C4-2B (cell line): ENCODE results near the gene B4GALT6.

Experiments
- ZFX ChIP-seq: fragments of 450-650 bp; IDR thresholded peaks from 2 replicates; pipeline ENCODE4 v1.6.1; 2017
- TF ChIP-seq, protein P1 (sequence below): fragments of 450-650 bp; conservative IDR thresholded peaks from 2 replicates; pipeline ENCODE4 v1.5.1; 2017; ENCODE audit warnings: mild to moderate bottlenecking

GRCh38 chr18:31719363-31720006, 35.1 kb upstream of the B4GALT6 start:
- TF ChIP-seq, protein P1, sequence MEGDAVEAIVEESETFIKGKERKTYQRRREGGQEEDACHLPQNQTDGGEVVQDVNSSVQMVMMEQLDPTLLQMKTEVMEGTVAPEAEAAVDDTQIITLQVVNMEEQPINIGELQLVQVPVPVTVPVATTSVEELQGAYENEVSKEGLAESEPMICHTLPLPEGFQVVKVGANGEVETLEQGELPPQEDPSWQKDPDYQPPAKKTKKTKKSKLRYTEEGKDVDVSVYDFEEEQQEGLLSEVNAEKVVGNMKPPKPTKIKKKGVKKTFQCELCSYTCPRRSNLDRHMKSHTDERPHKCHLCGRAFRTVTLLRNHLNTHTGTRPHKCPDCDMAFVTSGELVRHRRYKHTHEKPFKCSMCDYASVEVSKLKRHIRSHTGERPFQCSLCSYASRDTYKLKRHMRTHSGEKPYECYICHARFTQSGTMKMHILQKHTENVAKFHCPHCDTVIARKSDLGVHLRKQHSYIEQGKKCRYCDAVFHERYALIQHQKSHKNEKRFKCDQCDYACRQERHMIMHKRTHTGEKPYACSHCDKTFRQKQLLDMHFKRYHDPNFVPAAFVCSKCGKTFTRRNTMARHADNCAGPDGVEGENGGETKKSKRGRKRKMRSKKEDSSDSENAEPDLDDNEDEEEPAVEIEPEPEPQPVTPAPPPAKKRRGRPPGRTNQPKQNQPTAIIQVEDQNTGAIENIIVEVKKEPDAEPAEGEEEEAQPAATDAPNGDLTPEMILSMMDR = no peak
- no peak for TF ChIP-seq ZFX
